Cardiac septum (tissue), 1 donor: ENCODE data around the gene PNMA1. TPM values are rescaled to one million over a fixed set of nuclear protein-coding genes. Genes with fewer than 3 reads are reported as not detected.

Source experiments
- DNase-seq: peaks from one replicate; pipeline ENCODE4 v3.0.0-alpha.2; 2020; ENCODE audit warnings: low spot score
- intact Hi-C: fragments of 100-400 bp; cut with DNase I; formaldehyde crosslinking; loops from one replicate; pipeline ENCODE4 v1.14.0; 2022
- total RNA-seq: library from RNA; stranded (reverse); fragmentation: NEBNext Ultra II Directional; extraction: Animal tissue kit (Norgen Biotek cat#: 25700); gene quantifications from one replicate; pipeline ENCODE4 v1.2.1, GENCODE V29; 2021
- donor health status: DM: no; HTN: no; CAD: no.

PNMA1 gene
- total RNA-seq, 1 donor from 2014 or later = 45.9 TPM

GRCh38 chr14:73741386-73741875 lies 27.2 kb upstream of the PNMA1 start:
- peak; percentile 92 for DNase-seq
- intact Hi-C loops = loop anchor here (2.0 kb wide), 1 partner anchor 13 kb away; no protein-coding TSS in a partner anchor

- peak; percentile 81 for DNase-seq
- intact Hi-C loops = loop anchor here (2.0 kb wide), 1 partner anchor 14 kb away; no protein-coding TSS in a partner anchor
Observed at GRCh38 chr14:73740618-73741326, 26.6 kb upstream of the PNMA1 start.

GRCh38 chr14:73739899-73740617 lies 25.9 kb upstream of the PNMA1 start:
- intact Hi-C loops = loop anchor here (2.0 kb wide), 1 partner anchor 15 kb away; no protein-coding TSS in a partner anchor
- no peak for DNase-seq

- no peak for DNase-seq
Observed at GRCh38 chr14:73739174-73739898, 25.2 kb upstream of the PNMA1 start.

GRCh38 chr14:73738518-73739173 lies 24.5 kb upstream of the PNMA1 start:
- no peak for DNase-seq
- intact Hi-C loops = no loop called here

More at GRCh38 chr14:73739174-73739898, 25.2 kb upstream of the PNMA1 start:
- intact Hi-C loops = no loop called here

- no peak for DNase-seq
- intact Hi-C loops = no loop called here
Observed at GRCh38 chr14:73736842-73737241, 22.7 kb upstream of the PNMA1 start.

- intact Hi-C loops = no loop called here
- DNase-seq = no peak
Observed at GRCh38 chr14:73732006-73732405, 17.8 kb upstream of the PNMA1 start.

- intact Hi-C loops = no loop called here
- no peak for DNase-seq
Observed at GRCh38 chr14:73731111-73731510, 16.9 kb upstream of the PNMA1 start.

- intact Hi-C loops = loop anchor here (10.0 kb wide), 1 partner anchor 215 kb away; no protein-coding TSS in a partner anchor
Observed at GRCh38 chr14:73729556-73730265, 15.5 kb upstream of the PNMA1 start.

GRCh38 chr14:73728717-73729330 lies 14.6 kb upstream of the PNMA1 start:
- intact Hi-C loops = loop anchor here (1.0 to 10.0 kb wide), 2 partner anchors 96 to 216 kb away; no protein-coding TSS in a partner anchor
- peak; percentile 94 for DNase-seq

More at GRCh38 chr14:73729556-73730265, 15.5 kb upstream of the PNMA1 start:
- DNase-seq = no peak

- intact Hi-C loops = loop anchor here (2.0 to 10.0 kb wide), 2 partner anchors 32 to 218 kb away; no protein-coding TSS in a partner anchor
- no peak for DNase-seq
Observed at GRCh38 chr14:73727166-73727565, 13.0 kb upstream of the PNMA1 start.

- no peak for DNase-seq
- intact Hi-C loops = loop anchor here (2.0 to 10.0 kb wide), 2 partner anchors 33 to 219 kb away; no protein-coding TSS in a partner anchor
Observed at GRCh38 chr14:73726025-73726961, 12.1 kb upstream of the PNMA1 start.

GRCh38 chr14:73725116-73726024 lies 11.2 kb upstream of the PNMA1 start:
- intact Hi-C loops = loop anchor here (2.0 to 10.0 kb wide), 2 partner anchors 33 to 219 kb away; no protein-coding TSS in a partner anchor
- DNase-seq = no peak

GRCh38 chr14:73724696-73725095 lies 10.5 kb upstream of the PNMA1 start:
- intact Hi-C loops = loop anchor here (10.0 kb wide), 1 partner anchor 220 kb away; no protein-coding TSS in a partner anchor
- no peak for DNase-seq

- peak; percentile 81 for DNase-seq
- intact Hi-C loops = loop anchor here (10.0 kb wide), 1 partner anchor 221 kb away; no protein-coding TSS in a partner anchor
Observed at GRCh38 chr14:73723797-73724661, 9.8 kb upstream of the PNMA1 start.
